Thyroid gland (tissue), 4 donors: Measurements from ENCODE around the gene SLC14A1.

ENCODE experiments used
- POLR2A ChIP-seq, 2 donors: fragments of 450-650 bp; IDR thresholded peaks; one replicate each; pipeline ENCODE4 v1.6.1; 2017; ENCODE audit warnings: antibody characterized with exemption in 2 of 2, mild to moderate bottlenecking in 2 of 2, moderate library complexity in 1 of 2
- TF ChIP-seq, protein P1 (sequence below), 6 experiments: fragments of 200-600 bp in 3 of 6; fragments of 450-650 bp in 3 of 6; sonication (generic) in 3 of 6; IDR thresholded peaks; one replicate each; pipeline ENCODE4 v1.5.1; 2016 to 2019; ENCODE audit warnings: antibody characterized with exemption in 6 of 6, mild to moderate bottlenecking in 2 of 6, inconsistent platforms in 1 of 6, moderate library complexity in 1 of 6

DNA sequence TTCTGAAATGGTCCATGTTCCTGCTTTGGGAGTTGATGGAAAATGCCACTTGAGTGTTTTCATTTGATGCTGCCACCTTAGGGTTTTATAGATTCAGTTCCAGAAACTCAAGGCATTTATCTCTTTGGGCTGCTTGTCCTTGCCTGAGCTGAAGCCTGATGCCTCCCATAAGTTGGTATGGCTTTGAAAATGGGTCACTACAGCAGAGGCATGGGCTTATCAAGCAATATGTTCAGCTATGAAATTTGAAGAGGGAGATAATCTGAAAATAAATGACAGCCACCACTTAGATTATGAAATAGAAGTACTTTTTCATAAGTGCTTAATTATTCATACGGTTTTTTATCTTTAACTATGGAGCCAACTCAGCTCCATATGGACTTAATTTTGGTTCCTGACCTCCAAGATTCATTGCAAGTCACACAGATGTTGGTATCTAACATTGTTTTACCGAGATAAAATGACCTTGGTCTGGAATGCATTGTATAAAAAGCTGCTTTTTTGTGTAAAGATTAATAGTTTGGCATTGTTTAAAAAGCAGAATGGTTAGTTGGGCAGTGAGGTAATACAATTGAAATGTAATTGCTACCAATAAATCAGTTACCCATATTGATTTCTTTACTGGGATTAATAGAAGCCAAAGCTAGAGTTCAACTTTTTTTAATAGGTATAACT is 4.5 kb downstream of the SLC14A1 start:
- TF ChIP-seq, protein P1, sequence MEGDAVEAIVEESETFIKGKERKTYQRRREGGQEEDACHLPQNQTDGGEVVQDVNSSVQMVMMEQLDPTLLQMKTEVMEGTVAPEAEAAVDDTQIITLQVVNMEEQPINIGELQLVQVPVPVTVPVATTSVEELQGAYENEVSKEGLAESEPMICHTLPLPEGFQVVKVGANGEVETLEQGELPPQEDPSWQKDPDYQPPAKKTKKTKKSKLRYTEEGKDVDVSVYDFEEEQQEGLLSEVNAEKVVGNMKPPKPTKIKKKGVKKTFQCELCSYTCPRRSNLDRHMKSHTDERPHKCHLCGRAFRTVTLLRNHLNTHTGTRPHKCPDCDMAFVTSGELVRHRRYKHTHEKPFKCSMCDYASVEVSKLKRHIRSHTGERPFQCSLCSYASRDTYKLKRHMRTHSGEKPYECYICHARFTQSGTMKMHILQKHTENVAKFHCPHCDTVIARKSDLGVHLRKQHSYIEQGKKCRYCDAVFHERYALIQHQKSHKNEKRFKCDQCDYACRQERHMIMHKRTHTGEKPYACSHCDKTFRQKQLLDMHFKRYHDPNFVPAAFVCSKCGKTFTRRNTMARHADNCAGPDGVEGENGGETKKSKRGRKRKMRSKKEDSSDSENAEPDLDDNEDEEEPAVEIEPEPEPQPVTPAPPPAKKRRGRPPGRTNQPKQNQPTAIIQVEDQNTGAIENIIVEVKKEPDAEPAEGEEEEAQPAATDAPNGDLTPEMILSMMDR (IDR thresholded peaks at IDR 0.05), result no peak
- no peak for TF ChIP-seq POLR2A (IDR thresholded peaks at IDR 0.05)
